ENCODE measurements around the gene PARP16. TPM values are rescaled to one million over a fixed set of nuclear protein-coding genes. Genes with fewer than 3 reads are reported as not detected.
"Not testable (repeated sequence)": the region's sequence is repeated elsewhere in the genome, so short reads cannot be mapped to it uniquely, and the experiment has no call there.

The PARP16 gene
- total RNA-seq, 1 donor from 2014 or later: 12.8 TPM

DNA sequence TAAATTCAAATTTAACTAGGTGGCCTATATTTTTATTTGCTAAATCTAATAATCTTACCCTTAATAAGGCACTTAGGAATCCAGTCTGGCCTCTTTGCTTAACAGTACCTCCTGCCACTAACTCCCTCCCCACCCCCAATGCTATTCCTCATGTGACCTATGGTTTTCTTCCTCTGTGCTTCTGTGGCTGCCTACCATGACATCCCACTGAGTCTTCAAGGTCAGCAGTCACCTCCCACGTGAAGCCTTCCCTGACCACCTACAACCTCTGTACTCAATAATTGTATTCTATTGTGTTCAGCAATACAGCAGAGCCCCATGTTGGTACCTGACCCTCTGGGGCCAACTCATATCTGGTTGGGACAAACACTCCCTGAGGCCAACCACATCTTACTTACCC lies 9.7 kb downstream of the PARP16 start:
- intact Hi-C loops (cut with DNase I): no loop called here
- Histone ChIP-seq H3K27ac (no peak overlapping the region), H3K9me3 (no peaks in the 10 kb centered on the region), H3K4me3 (no peak overlapping the region), H3K4me1 (no peaks in the 10 kb centered on the region), H3K27me3 (no peaks in the 10 kb centered on the region), H3K36me3 (no peaks in the 10 kb centered on the region)
- DNase-seq (ENCODE audit: extremely low spot score in 2 of 2): no peak
- TF ChIP-seq POLR2AphosphoS5 (IDR thresholded peaks at IDR 0.05; ENCODE audit: insufficient read depth in 1 of 2, low read depth in 1 of 2) (no peak), POLR2A (IDR thresholded peaks at IDR 0.05) (no peak)
- TF ChIP-seq, protein P1, sequence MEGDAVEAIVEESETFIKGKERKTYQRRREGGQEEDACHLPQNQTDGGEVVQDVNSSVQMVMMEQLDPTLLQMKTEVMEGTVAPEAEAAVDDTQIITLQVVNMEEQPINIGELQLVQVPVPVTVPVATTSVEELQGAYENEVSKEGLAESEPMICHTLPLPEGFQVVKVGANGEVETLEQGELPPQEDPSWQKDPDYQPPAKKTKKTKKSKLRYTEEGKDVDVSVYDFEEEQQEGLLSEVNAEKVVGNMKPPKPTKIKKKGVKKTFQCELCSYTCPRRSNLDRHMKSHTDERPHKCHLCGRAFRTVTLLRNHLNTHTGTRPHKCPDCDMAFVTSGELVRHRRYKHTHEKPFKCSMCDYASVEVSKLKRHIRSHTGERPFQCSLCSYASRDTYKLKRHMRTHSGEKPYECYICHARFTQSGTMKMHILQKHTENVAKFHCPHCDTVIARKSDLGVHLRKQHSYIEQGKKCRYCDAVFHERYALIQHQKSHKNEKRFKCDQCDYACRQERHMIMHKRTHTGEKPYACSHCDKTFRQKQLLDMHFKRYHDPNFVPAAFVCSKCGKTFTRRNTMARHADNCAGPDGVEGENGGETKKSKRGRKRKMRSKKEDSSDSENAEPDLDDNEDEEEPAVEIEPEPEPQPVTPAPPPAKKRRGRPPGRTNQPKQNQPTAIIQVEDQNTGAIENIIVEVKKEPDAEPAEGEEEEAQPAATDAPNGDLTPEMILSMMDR (IDR thresholded peaks at IDR 0.05): no peak

DNA sequence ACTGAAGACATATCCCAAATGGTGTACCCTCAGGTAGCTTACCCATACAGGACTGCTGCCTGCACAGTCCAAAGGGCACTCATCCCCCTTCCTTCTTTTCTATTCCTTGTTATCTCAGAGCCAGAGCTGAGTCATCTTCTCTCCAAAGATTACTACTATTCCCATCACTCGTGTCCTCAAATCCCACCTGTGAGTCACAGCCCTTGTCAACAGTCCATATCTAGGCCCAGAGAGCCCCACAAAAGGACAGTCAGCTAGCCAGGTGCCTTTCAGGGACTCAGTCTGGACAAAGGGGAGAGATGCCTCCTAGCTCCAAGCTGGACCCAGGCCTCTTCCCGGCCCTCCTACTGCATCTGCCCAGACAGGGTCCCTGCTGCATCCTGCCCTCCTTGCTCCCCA lies 11.0 kb downstream of the PARP16 start:
- H3K9me3 ChIP-seq: no peaks in the 10 kb centered on the region
- no peaks in the 10 kb centered on the region for H3K36me3 ChIP-seq
- H3K27ac ChIP-seq: no peak overlapping the region
- H3K4me3 ChIP-seq: no peak overlapping the region
- intact Hi-C loops (cut with DNase I): no loop called here
- TF ChIP-seq POLR2AphosphoS5 (IDR thresholded peaks at IDR 0.05; ENCODE audit: insufficient read depth in 1 of 2, low read depth in 1 of 2) (no peak), POLR2A (IDR thresholded peaks at IDR 0.05) (no peak)
- TF ChIP-seq, protein P1 (IDR thresholded peaks at IDR 0.05): no peak
- no peaks in the 10 kb centered on the region for H3K4me1 ChIP-seq
- no peak for DNase-seq (ENCODE audit: extremely low spot score in 2 of 2)
- H3K27me3 ChIP-seq: no peaks in the 10 kb centered on the region

DNA sequence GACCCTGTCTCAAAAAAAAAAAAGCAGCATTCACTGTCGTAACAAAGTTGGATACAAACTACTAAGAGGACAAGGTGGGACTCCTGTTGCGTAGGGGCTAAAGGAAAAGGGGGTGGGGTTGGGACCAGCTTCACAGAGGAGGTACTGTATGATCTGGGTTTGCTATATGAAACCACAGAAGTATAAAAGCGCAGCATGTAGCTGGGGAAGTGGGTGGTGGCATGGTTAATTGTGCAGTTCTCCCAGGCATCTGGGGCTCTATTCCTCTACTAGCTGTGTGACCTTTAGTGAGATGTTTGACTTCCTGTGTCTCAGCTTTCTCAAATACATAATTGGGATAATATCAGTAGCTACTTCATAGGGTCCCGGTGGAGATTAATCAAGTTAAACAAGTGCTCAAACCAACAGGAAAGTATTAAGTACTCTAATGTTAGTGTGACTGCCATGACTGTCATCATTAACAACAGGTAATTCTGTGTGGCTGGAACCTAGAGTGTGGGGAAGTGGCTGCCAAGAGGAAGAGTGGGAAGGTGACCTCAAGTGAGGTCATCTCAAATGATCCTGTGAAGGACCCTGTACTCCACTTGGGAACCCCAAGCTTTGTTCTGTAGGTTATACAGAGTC lies 11.5 kb downstream of the PARP16 start:
- Histone ChIP-seq H3K27me3 (no peaks in the 10 kb centered on the region), H3K4me3 (no peak overlapping the region), H3K36me3 (peaks cover 0 to 4% of the 10 kb centered on the region in 2 donors), H3K4me1 (no peaks in the 10 kb centered on the region), H3K9me3 (no peaks in the 10 kb centered on the region), H3K27ac (no peak overlapping the region)
- DNase-seq (ENCODE audit: extremely low spot score in 2 of 2): no peak
- TF ChIP-seq POLR2AphosphoS5 (IDR thresholded peaks at IDR 0.05; ENCODE audit: insufficient read depth in 1 of 2, low read depth in 1 of 2): no peak
- TF ChIP-seq, protein P1 (IDR thresholded peaks at IDR 0.05): no peak
- TF ChIP-seq POLR2A (IDR thresholded peaks at IDR 0.05): no peak
- intact Hi-C loops (cut with DNase I): no loop called here

DNA sequence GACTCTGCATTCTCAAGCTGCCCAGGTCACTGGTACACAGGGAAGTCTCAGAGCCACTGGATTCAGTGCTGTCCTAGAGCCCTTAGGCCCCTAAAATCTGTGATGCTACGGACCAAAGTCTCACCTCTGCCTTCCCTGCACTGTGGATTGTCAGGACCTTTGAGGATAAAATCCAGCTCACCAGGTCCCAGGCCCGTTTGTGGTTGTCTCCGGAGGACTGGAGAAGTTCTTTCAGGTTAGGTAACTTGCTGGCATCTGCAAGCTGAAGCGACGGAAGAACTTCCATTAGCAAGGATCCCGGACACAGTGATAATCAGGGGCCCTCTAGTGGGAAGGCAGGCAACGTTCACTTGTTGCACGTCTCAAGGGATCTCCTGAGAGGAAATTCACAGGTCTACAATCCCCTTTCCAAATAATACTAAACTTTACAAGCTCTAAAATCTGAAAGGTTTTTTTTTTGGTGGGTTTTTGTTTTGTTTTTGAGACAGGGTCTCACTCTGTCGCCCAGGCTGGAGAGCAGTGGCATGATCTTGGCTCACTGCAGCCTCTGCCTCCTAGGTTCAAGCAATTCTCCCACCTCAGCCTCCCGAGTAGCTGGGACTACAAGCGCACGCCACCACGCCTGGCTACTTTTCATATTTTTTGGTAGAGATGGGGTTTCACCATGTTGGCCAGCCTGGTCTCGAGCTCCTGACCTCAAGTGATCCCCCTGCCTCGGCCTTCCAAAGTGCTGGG lies 15.7 kb downstream of the PARP16 start:
- DNase-seq (ENCODE audit: extremely low spot score in 2 of 2): not testable (repeated sequence)

More for the DNA sequence above, 15.7 kb downstream of the PARP16 start:
- H3K27ac ChIP-seq: peak overlapping the region; percentile 35
- intact Hi-C loops (cut with DNase I): loop anchor here (5.0 kb wide), 1 partner anchor 84 kb away; the partner anchor contains the start of gene CLPX
- not testable (repeated sequence) for H3K9me3 ChIP-seq, H3K36me3 ChIP-seq, H3K4me3 ChIP-seq, H3K4me1 ChIP-seq, H3K27me3 ChIP-seq
- peak in 1 of 2 donors; percentile 45 for TF ChIP-seq POLR2AphosphoS5 (IDR thresholded peaks at IDR 0.05; ENCODE audit: insufficient read depth in 1 of 2, low read depth in 1 of 2)
- TF ChIP-seq, protein P1 (IDR thresholded peaks at IDR 0.05): peak; percentile 64 to 76 (median 65)

All from vagina (tissue), 2 donors.